Gastroesophageal sphincter (tissue), 3 donors: ENCODE results near the gene CAD.

ENCODE experiments used
- EP300 ChIP-seq: sonication (generic); formaldehyde crosslinking; IDR thresholded peaks from one replicate; pipeline ENCODE4 v1.6.1; 2017; ENCODE audit warnings: antibody characterized with exemption, mild to moderate bottlenecking
- POLR2A ChIP-seq, 2 donors: fragments of 450-650 bp; IDR thresholded peaks; one replicate each; pipeline ENCODE4 v1.6.1; 2017; ENCODE audit warnings: antibody characterized with exemption in 2 of 2, mild to moderate bottlenecking in 2 of 2, moderate library complexity in 1 of 2
- POLR2AphosphoS5 ChIP-seq: sonication (generic); formaldehyde crosslinking; IDR thresholded peaks from one replicate; pipeline ENCODE4 v1.6.1; 2017; ENCODE audit warnings: antibody characterized with exemption
- TF ChIP-seq, protein P1 (sequence below), 4 experiments: fragments of 200-600 bp in 2 of 4; fragments of 450-650 bp in 2 of 4; sonication (generic) in 1 of 4; IDR thresholded peaks; one replicate each; pipeline ENCODE4 v1.5.1; 2017 to 2019; ENCODE audit warnings: antibody characterized with exemption in 4 of 4, mild to moderate bottlenecking in 2 of 4, moderate library complexity in 2 of 4

DNA sequence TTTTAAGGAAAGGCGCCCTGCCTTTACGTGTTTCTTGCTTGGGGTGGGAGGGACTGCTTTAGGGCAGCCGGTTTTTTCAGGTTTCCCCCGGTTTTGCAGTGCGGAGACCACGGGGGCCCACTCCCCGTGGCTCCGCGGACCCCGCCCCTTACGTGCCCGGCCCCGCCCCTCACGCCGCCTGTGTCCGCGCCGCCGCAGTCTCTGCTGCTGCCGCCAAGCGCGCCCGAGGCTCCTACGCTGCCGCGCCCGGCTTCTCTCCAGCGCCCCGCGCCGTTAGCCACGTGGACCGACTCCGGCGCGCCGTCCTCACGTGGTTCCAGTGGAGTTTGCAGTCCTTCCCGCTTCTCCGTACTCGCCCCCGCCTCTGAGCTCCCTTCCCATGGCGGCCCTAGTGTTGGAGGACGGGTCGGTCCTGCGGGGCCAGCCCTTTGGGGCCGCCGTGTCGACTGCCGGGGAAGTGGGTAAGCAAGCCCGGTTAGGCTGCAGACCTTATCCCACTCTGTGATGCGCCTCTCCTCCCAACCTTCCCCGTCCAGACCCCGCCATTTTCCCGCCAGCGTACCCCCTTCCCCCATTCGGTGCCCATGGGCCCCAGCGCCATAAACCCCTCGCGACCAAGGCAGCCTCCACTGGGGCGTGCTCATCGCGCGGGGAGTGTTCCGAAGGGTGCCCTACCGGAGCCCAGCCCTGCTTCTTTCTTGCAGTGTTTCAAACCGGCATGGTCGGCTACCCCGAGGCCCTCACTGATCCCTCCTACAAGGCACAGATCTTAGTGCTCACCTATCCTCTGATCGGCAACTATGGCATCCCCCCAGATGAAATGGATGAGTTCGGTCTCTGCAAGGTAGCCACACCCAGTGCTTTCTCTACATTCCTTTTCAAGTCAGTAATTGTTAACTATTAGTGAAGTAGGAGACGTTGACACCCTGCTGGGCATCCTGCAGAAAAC is at the start of gene CAD:
- TF ChIP-seq POLR2A (IDR thresholded peaks at IDR 0.05), result no peak
- TF ChIP-seq, protein P1, sequence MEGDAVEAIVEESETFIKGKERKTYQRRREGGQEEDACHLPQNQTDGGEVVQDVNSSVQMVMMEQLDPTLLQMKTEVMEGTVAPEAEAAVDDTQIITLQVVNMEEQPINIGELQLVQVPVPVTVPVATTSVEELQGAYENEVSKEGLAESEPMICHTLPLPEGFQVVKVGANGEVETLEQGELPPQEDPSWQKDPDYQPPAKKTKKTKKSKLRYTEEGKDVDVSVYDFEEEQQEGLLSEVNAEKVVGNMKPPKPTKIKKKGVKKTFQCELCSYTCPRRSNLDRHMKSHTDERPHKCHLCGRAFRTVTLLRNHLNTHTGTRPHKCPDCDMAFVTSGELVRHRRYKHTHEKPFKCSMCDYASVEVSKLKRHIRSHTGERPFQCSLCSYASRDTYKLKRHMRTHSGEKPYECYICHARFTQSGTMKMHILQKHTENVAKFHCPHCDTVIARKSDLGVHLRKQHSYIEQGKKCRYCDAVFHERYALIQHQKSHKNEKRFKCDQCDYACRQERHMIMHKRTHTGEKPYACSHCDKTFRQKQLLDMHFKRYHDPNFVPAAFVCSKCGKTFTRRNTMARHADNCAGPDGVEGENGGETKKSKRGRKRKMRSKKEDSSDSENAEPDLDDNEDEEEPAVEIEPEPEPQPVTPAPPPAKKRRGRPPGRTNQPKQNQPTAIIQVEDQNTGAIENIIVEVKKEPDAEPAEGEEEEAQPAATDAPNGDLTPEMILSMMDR (IDR thresholded peaks at IDR 0.05), result peak in 3 of 4 experiments; percentile 44 to 47 (median 45)
- TF ChIP-seq EP300, result no peak
- peak; percentile 61 for TF ChIP-seq POLR2AphosphoS5
